IMR-90 (cell line): ENCODE results near the gene BTG2.
"Not testable (repeated sequence)": the region's sequence is repeated elsewhere in the genome, so short reads cannot be mapped to it uniquely, and the experiment has no call there.

ENCODE experiments used
- BHLHE40 ChIP-seq: fragments of 150-350 bp; IDR thresholded peaks from 2 replicates; pipeline ENCODE4 v1.6.1; 2016; ENCODE audit warnings: mild to moderate bottlenecking, low read depth, low read length
- CEBPB ChIP-seq: IDR thresholded peaks from 2 replicates; pipeline ENCODE4 v1.6.1; 2012; ENCODE audit warnings: low read depth, low read length, improper control_type of control experiment
- MAFK ChIP-seq: IDR thresholded peaks from 2 replicates; pipeline ENCODE4 v1.6.1; 2012; ENCODE audit warnings: low read depth, low read length, improper control_type of control experiment
- MAZ ChIP-seq: IDR thresholded peaks from 2 replicates; pipeline ENCODE4 v1.6.1; 2012; ENCODE audit warnings: low read depth, mild to moderate bottlenecking, low read length, improper control_type of control experiment, moderate library complexity, borderline replicate concordance
- POLR2A ChIP-seq: IDR thresholded peaks from 2 replicates; pipeline ENCODE4 v1.6.1; 2012; ENCODE audit warnings: mild to moderate bottlenecking, low read depth, low read length
- RCOR1 ChIP-seq: IDR thresholded peaks from 2 replicates; pipeline ENCODE4 v1.6.1; 2012; ENCODE audit warnings: mild to moderate bottlenecking, low read length, improper control_type of control experiment; ENCODE audit not compliant: insufficient replicate concordance
- USF2 ChIP-seq: fragments of 150-350 bp; IDR thresholded peaks from 2 replicates; pipeline ENCODE4 v1.6.1; 2017; ENCODE audit warnings: mild to moderate bottlenecking, antibody characterized with exemption, low read length, low read depth
- TF ChIP-seq, protein P1 (sequence below): conservative IDR thresholded peaks from 2 replicates; pipeline ENCODE4 v1.5.1; 2012; ENCODE audit warnings: mild to moderate bottlenecking, low read depth, low read length, improper control_type of control experiment

GRCh38 chr1:203314025-203314759 lies 8.9 kb downstream of the BTG2 start:
- not testable (repeated sequence) for TF ChIP-seq POLR2A, MAZ, USF2, CEBPB, BHLHE40, MAFK, RCOR1
- TF ChIP-seq, protein P1, sequence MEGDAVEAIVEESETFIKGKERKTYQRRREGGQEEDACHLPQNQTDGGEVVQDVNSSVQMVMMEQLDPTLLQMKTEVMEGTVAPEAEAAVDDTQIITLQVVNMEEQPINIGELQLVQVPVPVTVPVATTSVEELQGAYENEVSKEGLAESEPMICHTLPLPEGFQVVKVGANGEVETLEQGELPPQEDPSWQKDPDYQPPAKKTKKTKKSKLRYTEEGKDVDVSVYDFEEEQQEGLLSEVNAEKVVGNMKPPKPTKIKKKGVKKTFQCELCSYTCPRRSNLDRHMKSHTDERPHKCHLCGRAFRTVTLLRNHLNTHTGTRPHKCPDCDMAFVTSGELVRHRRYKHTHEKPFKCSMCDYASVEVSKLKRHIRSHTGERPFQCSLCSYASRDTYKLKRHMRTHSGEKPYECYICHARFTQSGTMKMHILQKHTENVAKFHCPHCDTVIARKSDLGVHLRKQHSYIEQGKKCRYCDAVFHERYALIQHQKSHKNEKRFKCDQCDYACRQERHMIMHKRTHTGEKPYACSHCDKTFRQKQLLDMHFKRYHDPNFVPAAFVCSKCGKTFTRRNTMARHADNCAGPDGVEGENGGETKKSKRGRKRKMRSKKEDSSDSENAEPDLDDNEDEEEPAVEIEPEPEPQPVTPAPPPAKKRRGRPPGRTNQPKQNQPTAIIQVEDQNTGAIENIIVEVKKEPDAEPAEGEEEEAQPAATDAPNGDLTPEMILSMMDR: not testable (repeated sequence)
